Raji (cell line): Measurements from ENCODE around the gene MYCBP2.

Source experiments
- POLR2A ChIP-seq: IDR thresholded peaks from 2 replicates; pipeline ENCODE4 v1.6.1; 2011; ENCODE audit warnings: low read depth, low read length, control low read depth; ENCODE audit not compliant: insufficient read depth

MYCBP2 gene

DNA sequence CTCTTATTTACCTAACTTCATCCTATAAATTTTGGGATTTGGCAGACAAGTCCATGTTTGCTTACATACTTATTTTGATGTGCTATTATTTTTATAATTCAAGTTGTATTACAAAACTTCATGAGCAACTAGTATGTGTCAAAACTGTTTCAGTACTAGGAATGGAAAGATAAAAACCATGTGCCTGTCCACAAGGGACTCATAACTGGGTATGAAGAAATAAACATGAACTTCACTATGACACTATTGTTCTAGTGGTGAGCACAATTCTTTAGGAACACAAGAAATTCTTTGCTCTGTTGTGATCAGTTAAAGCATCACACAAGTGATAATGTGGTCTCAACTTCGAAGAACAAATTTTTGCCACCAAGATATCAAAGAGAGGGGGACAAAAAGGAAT lies 202.5 kb downstream of the MYCBP2 start:
- no peak for TF ChIP-seq POLR2A

DNA sequence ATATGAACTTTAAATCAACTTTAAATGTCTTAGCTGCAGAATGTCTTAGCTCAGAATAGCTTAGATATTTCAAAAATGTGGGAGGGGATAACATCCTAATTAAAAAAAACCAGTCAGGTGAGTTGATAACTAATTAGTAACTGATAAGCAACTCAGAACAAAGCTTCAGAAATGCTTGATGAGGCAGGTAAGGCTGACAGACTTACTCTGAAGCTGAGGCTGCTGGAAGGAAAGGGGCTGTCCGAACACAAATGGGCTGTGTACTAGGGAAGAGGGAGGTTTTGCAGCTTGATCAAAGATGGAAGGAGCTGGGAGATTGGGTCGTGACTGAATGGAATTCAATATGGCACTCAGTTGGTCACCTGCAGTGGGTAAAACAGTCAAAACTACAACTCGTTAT lies 208.8 kb downstream of the MYCBP2 start:
- TF ChIP-seq POLR2A, result no peak

DNA sequence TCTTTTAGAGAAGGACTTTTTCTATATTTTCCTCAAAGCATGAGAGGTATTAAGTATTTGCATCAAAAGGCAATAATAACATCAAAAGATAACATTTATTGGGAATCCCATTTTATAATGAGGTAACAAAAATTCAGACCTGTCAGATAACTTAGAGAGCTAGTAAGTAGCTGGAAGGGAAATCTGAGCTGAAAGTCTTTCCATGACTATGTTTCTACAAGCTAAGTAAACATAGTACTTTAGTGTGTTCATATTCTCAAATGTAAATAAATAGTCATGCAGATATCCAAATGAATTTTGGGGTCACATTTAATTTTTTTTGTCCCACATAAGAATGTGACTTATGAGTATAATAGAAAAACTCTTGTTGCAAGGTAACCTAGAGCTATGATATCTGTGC lies 212.6 kb downstream of the MYCBP2 start:
- TF ChIP-seq POLR2A, result no peak

DNA sequence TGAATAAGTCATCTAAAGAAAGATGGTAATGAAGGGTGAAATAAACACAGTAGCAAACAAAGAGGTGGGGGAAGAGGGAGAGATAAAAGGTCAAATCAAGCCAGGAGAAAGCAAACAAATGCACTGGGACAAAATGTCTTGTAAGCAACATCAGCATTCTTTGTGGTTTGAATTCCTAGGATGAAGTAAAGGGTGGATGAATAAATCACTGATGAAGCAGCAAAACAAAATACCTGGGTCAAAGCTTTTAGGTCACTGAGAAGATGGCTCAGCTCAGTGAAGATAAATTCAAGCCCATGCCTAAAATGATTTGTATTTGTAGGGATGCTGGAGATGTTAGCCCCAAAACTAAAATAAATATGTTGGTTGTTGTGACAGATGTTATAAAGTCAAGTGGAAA lies 213.4 kb downstream of the MYCBP2 start:
- no peak for TF ChIP-seq POLR2A

DNA sequence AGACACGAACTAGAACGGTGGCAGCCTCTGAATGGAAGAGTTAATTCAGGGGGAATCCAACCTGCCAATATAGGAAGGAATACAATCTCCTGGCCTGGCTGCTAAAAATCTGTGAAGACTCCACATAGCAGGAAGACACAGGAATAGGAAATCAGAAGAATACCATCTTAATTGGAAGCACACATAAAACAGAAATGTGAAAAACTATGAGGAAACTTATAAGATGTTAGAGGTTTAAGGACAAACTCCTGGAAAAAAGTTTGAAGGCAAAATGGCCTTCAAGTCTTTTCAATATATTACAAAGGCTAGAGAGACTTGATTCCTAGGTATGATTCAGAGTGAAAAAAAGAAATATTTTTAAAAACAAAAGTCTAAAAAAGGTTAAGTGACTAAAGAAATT lies 221.8 kb downstream of the MYCBP2 start:
- TF ChIP-seq POLR2A, result no peak

DNA sequence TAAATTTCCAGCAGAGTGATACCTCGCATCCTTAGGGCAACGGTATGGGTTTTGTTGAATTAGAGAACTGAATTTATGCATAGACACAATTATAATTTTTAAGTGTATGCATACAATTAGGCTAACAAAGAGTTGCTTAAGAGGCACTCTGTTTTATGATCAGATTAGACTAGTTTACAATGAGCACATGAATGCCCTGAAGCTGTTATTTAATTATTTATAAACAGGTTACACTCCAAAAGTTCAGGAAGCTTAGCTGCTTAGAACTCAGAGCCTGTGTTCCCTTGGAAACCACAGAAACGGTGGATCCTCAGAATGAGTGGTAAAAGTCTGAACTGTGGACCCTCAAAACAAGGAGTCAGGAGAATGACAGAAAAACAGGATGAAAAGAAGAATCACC lies 227.5 kb downstream of the MYCBP2 start:
- TF ChIP-seq POLR2A, result no peak

DNA sequence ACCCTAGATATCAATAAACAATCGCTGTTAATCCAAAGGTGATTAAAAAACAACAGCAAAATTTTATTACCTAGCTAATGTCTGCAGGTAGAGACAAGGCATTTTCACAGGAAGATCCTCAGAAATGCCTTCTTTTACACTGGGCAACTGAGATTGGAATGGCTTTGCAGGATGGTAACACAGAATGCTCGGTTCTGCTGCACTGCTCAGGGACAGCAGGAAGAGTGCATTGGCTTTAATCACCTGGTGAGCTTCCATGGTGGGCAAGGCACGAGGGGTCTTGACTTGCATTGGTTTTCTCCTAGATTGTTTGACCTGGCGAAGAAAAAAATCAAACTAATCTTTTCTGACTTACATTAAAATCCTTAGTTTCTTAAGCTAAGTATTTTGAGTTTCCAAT lies 231.6 kb downstream of the MYCBP2 start:
- TF ChIP-seq POLR2A, result no peak

DNA sequence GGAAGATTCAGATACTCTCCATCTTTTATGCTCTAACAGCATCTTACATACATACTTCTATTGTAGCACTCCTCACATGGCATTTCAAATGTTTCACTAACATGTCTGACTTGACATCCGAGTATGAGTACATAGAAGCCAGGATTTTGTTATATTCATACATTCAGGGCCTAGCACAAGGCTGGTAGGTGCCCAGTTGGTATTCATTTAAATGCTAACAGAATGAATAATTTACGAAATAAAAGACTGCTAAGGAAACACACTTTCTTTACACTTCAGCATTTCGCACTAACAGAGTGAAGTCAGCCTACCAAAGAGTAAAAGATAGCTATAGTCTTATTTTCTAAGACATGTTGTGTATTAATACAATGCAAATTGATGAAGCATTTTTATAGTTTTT lies 232.1 kb downstream of the MYCBP2 start:
- TF ChIP-seq POLR2A, result no peak

DNA sequence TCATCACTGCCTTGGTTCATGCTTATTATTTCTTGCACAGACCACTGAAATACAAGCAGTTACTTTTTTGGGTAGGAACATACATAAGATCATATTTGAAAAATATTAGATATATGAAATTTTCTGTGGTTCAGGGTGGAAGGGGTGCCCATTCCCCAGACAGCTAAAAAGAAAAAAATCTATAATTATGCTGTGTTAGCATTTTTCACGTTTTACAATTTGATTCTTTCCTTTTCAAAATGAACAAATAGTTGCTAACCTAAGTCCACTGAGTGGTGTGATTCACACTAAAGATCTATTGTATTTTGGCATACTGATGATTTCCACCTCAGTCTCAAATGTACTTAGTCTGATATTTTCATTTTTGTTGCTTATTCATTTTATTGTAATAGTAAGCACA lies 233.2 kb downstream of the MYCBP2 start:
- no peak for TF ChIP-seq POLR2A

DNA sequence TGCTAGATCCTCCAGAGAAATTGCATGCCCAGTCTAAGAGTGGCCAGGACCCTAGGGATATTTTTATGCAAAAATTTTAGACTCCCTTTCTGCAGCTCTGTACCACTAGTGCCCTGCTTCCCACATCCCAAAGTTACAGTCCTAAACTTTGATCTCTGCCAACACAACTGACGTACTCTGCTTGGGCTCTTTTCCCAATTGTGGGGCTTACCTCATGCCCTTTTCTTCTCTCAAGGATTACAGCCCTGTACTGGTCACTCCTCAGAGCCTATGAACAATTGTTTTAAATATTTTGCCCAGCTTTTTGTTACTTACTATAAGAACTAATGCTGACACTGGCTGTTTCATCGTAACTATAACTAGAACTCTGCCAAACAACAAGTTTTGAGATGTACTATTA lies 242.1 kb downstream of the MYCBP2 start:
- no peak for TF ChIP-seq POLR2A

DNA sequence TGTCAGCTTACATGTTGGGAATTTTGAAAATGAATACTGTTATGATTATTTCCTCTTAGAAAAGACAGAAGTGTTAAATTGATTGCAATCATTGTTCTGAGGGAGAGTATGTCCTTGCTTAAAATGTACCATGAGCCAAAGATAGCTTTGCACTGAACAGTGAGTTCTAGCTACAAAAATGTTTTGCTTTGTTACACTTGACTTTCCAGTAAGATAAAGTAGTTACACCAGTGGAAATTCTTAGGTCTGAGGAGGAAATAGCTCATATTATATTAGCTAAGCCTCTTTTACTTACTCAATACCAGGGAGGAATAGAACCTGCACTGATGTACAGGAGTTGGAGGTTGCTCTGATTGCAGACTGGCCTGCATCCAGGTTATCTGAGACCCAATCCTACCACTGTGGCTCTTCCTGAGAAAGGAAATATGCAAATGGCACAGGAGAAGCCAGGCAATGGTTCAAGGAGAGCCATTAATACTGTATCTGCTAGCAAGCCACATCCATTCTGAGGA lies 246.9 kb downstream of the MYCBP2 start:
- TF ChIP-seq POLR2A, result no peak

DNA sequence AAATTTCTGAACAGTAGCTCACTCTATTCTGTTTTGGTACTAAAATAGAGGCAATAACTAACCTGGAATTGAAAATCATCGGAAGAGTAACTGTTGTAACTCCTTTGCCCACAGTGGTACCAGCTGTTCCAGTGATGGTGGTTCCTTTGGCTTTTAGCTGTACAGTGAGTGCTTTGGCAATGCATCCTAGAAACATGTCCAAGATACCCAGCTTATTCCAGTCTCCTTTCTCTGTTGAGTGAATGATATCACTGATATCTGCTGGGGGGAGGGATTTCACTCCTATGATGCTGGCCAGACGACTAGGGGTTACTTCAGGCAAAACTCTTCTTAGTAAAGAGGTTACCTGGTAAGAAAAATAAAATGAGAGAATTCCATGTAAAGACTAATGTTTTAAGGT lies 259.4 kb downstream of the MYCBP2 start:
- no peak for TF ChIP-seq POLR2A

DNA sequence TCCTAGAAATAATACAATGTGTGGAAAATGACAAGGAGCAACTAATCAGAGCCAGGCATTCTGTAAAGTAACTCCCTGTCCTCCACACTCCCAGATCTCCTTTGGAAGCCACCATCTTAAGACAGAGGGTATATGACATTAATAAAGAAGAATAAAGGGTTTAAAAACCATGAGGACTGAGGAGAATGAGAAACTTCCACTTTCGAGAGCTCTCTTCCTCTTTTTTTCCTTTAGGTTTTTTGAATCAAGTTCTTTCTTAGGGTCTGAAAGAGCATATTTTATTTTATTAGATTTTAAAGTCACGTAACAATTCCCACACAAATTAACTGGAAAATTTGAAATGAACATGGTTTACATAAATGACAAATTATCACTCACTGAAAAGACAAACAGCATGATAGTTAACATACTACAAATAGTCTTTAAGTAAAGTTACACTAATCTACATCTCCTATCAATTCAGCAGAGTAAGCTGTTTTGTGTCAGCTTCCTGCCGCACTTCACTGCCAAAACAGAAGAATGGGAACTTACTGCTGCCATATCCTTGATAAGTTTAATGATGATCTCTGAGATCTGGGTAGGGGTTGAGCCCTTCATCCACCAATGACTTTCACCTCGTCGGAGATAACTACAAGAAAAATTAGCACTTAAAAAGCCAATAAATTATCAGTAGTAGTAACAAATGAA lies 261.3 kb downstream of the MYCBP2 start:
- no peak for TF ChIP-seq POLR2A

DNA sequence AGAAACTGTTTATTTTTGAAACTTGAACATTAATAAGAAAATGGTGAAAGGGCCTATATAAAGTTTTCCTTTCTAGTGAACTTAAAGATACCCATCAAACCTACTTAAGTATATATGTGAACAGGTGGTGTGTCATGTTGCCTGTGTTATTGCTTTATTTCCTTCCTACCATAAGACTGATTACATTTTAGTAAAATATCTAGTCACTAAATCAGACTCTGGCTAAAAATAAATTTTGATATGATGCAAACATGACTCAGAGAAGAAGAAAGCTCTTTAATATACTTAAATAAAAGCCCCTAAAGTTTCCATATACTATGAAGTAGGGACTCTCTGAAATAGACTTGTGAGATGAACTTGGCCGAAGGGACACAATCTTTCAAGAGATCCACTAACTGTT lies 264.8 kb downstream of the MYCBP2 start:
- TF ChIP-seq POLR2A, result no peak

DNA sequence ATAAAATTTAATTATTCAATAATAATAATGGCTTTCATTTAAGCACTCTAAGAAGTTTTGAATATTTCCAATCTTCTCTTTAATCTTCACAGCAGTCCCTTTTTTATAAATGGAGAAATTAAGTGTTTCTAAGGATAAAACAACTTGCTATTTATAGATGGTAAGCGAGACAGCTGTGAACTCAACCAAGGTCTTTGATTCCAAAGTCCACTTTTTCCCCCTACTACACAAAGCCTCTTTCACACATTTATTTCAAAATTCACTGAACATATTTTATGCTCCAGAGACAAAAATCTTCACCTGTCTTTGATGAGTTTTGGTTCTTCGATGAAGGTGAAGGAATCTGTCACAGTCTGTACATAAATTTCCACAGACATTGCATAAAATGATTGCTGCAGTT lies 265.5 kb downstream of the MYCBP2 start:
- no peak for TF ChIP-seq POLR2A

DNA sequence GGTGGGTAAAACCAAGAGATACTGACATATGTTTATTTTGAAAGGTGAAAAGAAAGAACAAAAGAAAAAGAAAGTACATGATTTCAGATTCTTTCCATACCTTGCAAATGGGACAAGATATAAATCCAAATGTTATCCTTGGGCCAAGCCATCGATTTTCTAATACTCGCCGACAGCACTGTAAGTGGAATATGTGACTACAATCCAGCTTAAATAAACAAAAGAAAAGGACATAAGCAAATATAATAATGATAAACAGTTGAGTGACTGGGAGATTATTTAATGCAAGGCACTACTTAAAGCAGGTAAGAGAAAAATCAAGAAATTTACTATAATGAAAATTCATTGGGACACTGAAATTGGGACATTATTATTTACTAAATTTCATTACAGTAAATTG lies 270.0 kb downstream of the MYCBP2 start:
- no peak for TF ChIP-seq POLR2A

DNA sequence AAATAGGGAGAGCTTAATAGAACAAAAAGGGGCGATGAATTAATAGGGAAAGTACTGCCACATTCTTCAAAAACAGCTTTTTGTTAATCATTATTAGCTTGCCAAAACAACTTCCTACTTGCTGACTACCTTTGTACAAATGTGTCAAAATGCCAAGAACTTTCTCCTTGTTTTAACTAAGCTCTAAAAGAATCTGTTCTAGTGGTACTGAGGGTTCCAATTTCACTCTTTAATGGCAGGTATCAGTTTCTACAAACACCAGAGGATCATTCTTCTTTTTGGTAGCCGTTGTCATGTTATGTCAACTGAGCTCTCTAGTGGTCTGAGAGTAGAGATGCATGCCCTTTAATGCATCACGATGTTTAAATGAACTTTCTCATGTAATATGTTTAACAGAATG lies 270.5 kb downstream of the MYCBP2 start:
- no peak for TF ChIP-seq POLR2A
